K562 (cell line): Measurements from ENCODE around the gene WDR88. TPM values are rescaled to one million over a fixed set of nuclear protein-coding genes. Genes with fewer than 3 reads are reported as not detected.

Experiments used
- ATAC-seq: fragments of 200-7000 bp; cut with Tn5 transposase; 3 replicates; pipeline ENCODE4 v1.9.1; 2020; ENCODE audit warnings: moderate library complexity
- BruUV-seq: library from RNA; stranded (reverse); fragments of 400-500 nt; replicated peaks from 2 replicates; lab custom pipeline; 2021; lab: Mats Ljungman, UMichigan
- CTCF ChIA-PET: fragments of 300-600 bp; formaldehyde crosslinking; extraction: SDS; loops from one replicate; lab custom pipeline; 2021; ENCODE audit warnings: low intra/inter-chr PET ratio; lab: Yijun Ruan, JAX
- POLR2A ChIA-PET: fragments of 300-600, 350-650 bp; sonication (Branson Sonifier 250); formaldehyde crosslinking; extraction: SDS; loops from one replicate; lab custom pipeline; 2021; ENCODE audit warnings: antibody characterized with exemption, inconsistent platforms; lab: Yijun Ruan, JAX
- DNase-seq, 4 experiments: peaks; one replicate each; pipeline versions ENCODE4 v3.0.0 to v3.0.0-alpha.2; 2011 to 2018; ENCODE audit warnings: low spot score in 3 of 4, mixed read lengths in 3 of 4; ENCODE audit errors: extremely low read depth in 1 of 4
- FAIRE-seq: peaks from 2 replicates; lab custom pipeline; 2011; peaks lifted over from hg19 to GRCh38; lab: Jason Lieb, UNC
- H2AFZ ChIP-seq: 2 replicates; pipeline ENCODE4 v1.6.0; 2011; ENCODE audit warnings: low read depth, low read length, control low read depth, inconsistent platforms
- H3K27ac ChIP-seq: fragments of 200-600 bp; 3 replicates; pipeline ENCODE4 v1.8.0; 2011; ENCODE audit warnings: low read depth, mild to moderate bottlenecking, control low read depth, inconsistent platforms, low read length, moderate library complexity, mixed read lengths; ENCODE audit errors: extremely low read depth
- H3K27me3 ChIP-seq, 2 experiments: fragments of 300-600 bp in 1 of 2; 2 replicates in 1 of 2; 3 replicates in 1 of 2; pipeline versions ENCODE4 v1.6.0 to v1.8.0; 2011; ENCODE audit warnings: inconsistent platforms in 2 of 2, low read length in 2 of 2, mild to moderate bottlenecking in 1 of 2, mixed read lengths in 1 of 2, moderate library complexity in 1 of 2; ENCODE audit not compliant: control insufficient read depth in 2 of 2, insufficient read depth in 2 of 2
- H3K36me3 ChIP-seq: fragments of 300-600 bp; 3 replicates; pipeline ENCODE4 v1.8.0; 2011; ENCODE audit warnings: mild to moderate bottlenecking, low read length, inconsistent platforms; ENCODE audit not compliant: control insufficient read depth, insufficient read depth
- H3K4me1 ChIP-seq, 2 experiments: fragments of 200-600 bp in 1 of 2; replicated peaks in 1 of 2; 2 replicates in 1 of 2; 3 replicates in 1 of 2; pipeline versions ENCODE4 v1.5.1 to v1.8.0; 2011; ENCODE audit warnings: inconsistent platforms in 2 of 2, low read length in 2 of 2, mild to moderate bottlenecking in 1 of 2, mixed read lengths in 1 of 2, moderate library complexity in 1 of 2; ENCODE audit not compliant: control insufficient read depth in 2 of 2, insufficient read depth in 2 of 2
- H3K4me2 ChIP-seq: 2 replicates; pipeline ENCODE4 v1.6.1; 2011; ENCODE audit warnings: low read length, control low read depth, inconsistent platforms, mixed read lengths; ENCODE audit not compliant: insufficient read depth
- H3K4me3 ChIP-seq: fragments of 200-600 bp; sonication (generic), shearing (Covaris generic); 2 replicates; pipeline ENCODE4 v1.5.1; 2016; ENCODE audit warnings: control low read depth, inconsistent platforms
- H3K79me2 ChIP-seq: fragments of 200-600 bp; 3 replicates; pipeline ENCODE4 v1.8.0; 2011; ENCODE audit warnings: low read length, inconsistent platforms; ENCODE audit not compliant: control insufficient read depth, insufficient read depth
- H3K9ac ChIP-seq, 2 experiments: 2 replicates each; pipeline versions ENCODE4 v1.6.0 to v1.6.1; 2011; ENCODE audit warnings: low read depth in 2 of 2, low read length in 2 of 2, control low read depth in 1 of 2, inconsistent platforms in 1 of 2, mild to moderate bottlenecking in 1 of 2, mixed read lengths in 1 of 2; ENCODE audit not compliant: insufficient read depth in 1 of 2
- H3K9me1 ChIP-seq: one replicate; pipeline ENCODE4 v1.6.0; 2011; ENCODE audit warnings: inconsistent platforms, mild to moderate bottlenecking, low read length, moderate library complexity; ENCODE audit not compliant: control insufficient read depth, insufficient read depth
- H3K9me3 ChIP-seq: replicated peaks from 2 replicates; pipeline ENCODE4 v1.5.1; 2011; ENCODE audit warnings: low read depth, low read length, inconsistent platforms; ENCODE audit not compliant: control insufficient read depth, insufficient read depth
- H4K20me1 ChIP-seq: replicated peaks from 2 replicates; pipeline ENCODE4 v1.6.1; 2011; ENCODE audit warnings: low read length, inconsistent platforms, mixed read lengths; ENCODE audit not compliant: control insufficient read depth, insufficient read depth
- ATF2 ChIP-seq: sonication (generic); formaldehyde crosslinking; IDR thresholded peaks from 2 replicates; pipeline ENCODE4 v1.8.1; 2022; ENCODE audit warnings: missing genetic modification reagents
- FOXK2 ChIP-seq, 2 experiments: fragments of 450-650 bp; IDR thresholded peaks in 1 of 2; conservative IDR thresholded peaks in 1 of 2; 2 replicates each; pipeline ENCODE4 v1.6.1; 2016; ENCODE audit warnings: low read depth in 2 of 2, mild to moderate bottlenecking in 1 of 2
- L3MBTL2 ChIP-seq: fragments of 450-650 bp; IDR thresholded peaks from 2 replicates; pipeline ENCODE4 v1.6.1; 2016; ENCODE audit warnings: mild to moderate bottlenecking, moderate library complexity
- MBD2 ChIP-seq: sonication (generic); IDR thresholded peaks from 2 replicates; pipeline ENCODE4 v1.6.1; 2016; ENCODE audit warnings: low read depth, borderline replicate concordance
- NFATC3 ChIP-seq: fragments of 450-650 bp; IDR thresholded peaks from 2 replicates; pipeline ENCODE4 v1.6.1; 2017; ENCODE audit warnings: mild to moderate bottlenecking
- SNIP1 ChIP-seq: fragments of 450-650 bp; IDR thresholded peaks from 2 replicates; pipeline ENCODE4 v1.7.1; 2017; ENCODE audit warnings: low read depth, mild to moderate bottlenecking
- SREBF1 ChIP-seq: fragments of 150-350 bp; IDR thresholded peaks from 2 replicates; pipeline ENCODE4 v1.6.1; 2014; ENCODE audit warnings: antibody characterized with exemption, low read depth, low read length, borderline replicate concordance
- THRB ChIP-seq: fragments of 450-650 bp; formaldehyde crosslinking; conservative IDR thresholded peaks from 2 replicates; pipeline ENCODE4 v1.4.0; 2022; ENCODE audit warnings: mild to moderate bottlenecking, missing genetic modification characterization
- ZBTB1 ChIP-seq: sonication (generic); formaldehyde crosslinking; IDR thresholded peaks from 2 replicates; pipeline ENCODE4 v1.8.1; 2023; ENCODE audit warnings: missing genetic modification reagents, low read depth, mild to moderate bottlenecking, borderline replicate concordance
- ZBTB33 ChIP-seq: sonication (generic); formaldehyde crosslinking; IDR thresholded peaks from 2 replicates; pipeline ENCODE4 v1.8.1; 2023; ENCODE audit warnings: mild to moderate bottlenecking, missing genetic modification reagents
- ZNF639 ChIP-seq, 2 experiments: fragments of 200-800 bp in 1 of 2; sonication (Bioruptor generic) in 1 of 2; sonication (generic) in 1 of 2; formaldehyde crosslinking in 1 of 2; IDR thresholded peaks in 1 of 2; conservative IDR thresholded peaks in 1 of 2; 2 replicates each; pipeline versions ENCODE4 v1.5.0 to v1.6.1; 2016 to 2020; ENCODE audit warnings: missing compliant biosample characterization in 1 of 2, missing genetic modification characterization in 1 of 2, missing genetic modification reagents in 1 of 2
- WGBS: fragments of 100-300 bp; shearing (Covaris generic); methylation state at CpG from one replicate; pipeline ENCODE4 v1.1.6; 2016; ENCODE audit warnings: low coverage, mixed read lengths; ENCODE audit not compliant: insufficient coverage; ENCODE audit errors: missing lambda C conversion rate; 5-methylcytosine and 5-hydroxymethylcytosine counted together
- in situ Hi-C: fragments of 300-500 bp; cut with MboI; formaldehyde crosslinking; loops from 4 replicates; pipeline ENCODE4 v1.15.0; 2018; ENCODE audit warnings: inconsistent platforms, mixed read lengths
- intact Hi-C: fragments of 100-400 bp; cut with micrococcal nuclease; formaldehyde crosslinking; loops from 2 replicates; pipeline ENCODE4 v1.14.2; 2022
- polyA plus RNA-seq, 8 experiments: library from polyadenylated mRNA; depleted of rRNA in 4 of 8; stranded (reverse) in 5 of 8; unstranded in 3 of 8; fragments of >200 nt; fragmentation: Nextera tagmentation in 2 of 8; fragmentation: Illumina TruSeq in 1 of 8; extraction: Ambion mirVana in 2 of 8; extraction: Trizol in 1 of 8; gene quantifications; 2 replicates each; pipeline versions ENCODE4 v1.2.1 to v1.2.3, GENCODE V29; 2011 to 2014; ENCODE audit warnings: inconsistent platforms in 1 of 8, missing spikeins in 1 of 8
- total RNA-seq, 7 experiments: library from RNA; depleted of rRNA in 6 of 7; stranded (reverse); fragments of >200 nt in 6 of 7; fragmentation: Illumina TruSeq in 2 of 7; extraction: Trizol in 2 of 7; gene quantifications; 2 replicates each; pipeline versions ENCODE4 v1.2.1 to v1.2.3, GENCODE V29; 2011 to 2021; ENCODE audit warnings: low replicate concordance in 1 of 7

The WDR88 gene
- total and polyA plus RNA-seq, 9 of the 15 experiments (the other 6 are each of a cell fraction or from before 2014, with no cell fraction given) = 0.03 to 0.04 TPM; not detected in 7

- no peak for TF ChIP-seq ATF2 (CRISPR knock-in tag)
- no peak for TF ChIP-seq FOXK2 (conservative IDR thresholded peaks at IDR 0.05 in 1 of 2, IDR thresholded peaks at IDR 0.05 in 1 of 2; ENCODE audit: low read depth in 2 of 2)
- no peak for TF ChIP-seq MBD2
Observed at GRCh38 chr19:33202546-33203507, 70.9 kb downstream of the WDR88 start (continued).

- no peaks in the 10 kb centered on the region for H3K36me3 ChIP-seq
- FAIRE-seq (no peak), ATAC-seq (no peak), DNase-seq (no peak)
- no peaks in the 10 kb centered on the region for H3K9me1 ChIP-seq
- intact Hi-C loops = no loop called here
- no peak overlapping the region for H3K4me2 ChIP-seq
- no TSS peak for BruUV-seq
- no peak overlapping the region for H3K27ac ChIP-seq
- in situ Hi-C loops = no loop called here
- 36% methylated on average over 4 of the region's 6 CpGs for WGBS
- peaks cover 12% of the 10 kb centered on the region; the same call in 1 of the 2 replicates for H4K20me1 ChIP-seq
- H2AFZ ChIP-seq = no peak overlapping the region
- H3K9ac ChIP-seq = no peak overlapping the region
- no peak overlapping the region for H3K4me3 ChIP-seq
- ChIA-PET POLR2A (interaction anchor here (0.7 kb wide), 1 partner anchor 571 kb away, joined by 3 read pairs; no protein-coding TSS in a partner anchor), CTCF (interaction anchor here (0.6 kb wide), 1 partner anchor 229 kb away, joined by 3 read pairs; no protein-coding TSS in a partner anchor)
- no peaks in the 10 kb centered on the region for H3K79me2 ChIP-seq
- no peaks in the 10 kb centered on the region for H3K9me3 ChIP-seq
- peaks cover 9 to 79% of the 10 kb centered on the region in 2 experiments; a peak in 4 of 5 replicates for H3K27me3 ChIP-seq
- peaks cover 0 to 33% of the 10 kb centered on the region in 2 experiments; a peak in 2 of 5 replicates for H3K4me1 ChIP-seq
- TF ChIP-seq ZNF639 (CRISPR knock-in tag; conservative IDR thresholded peaks at IDR 0.05 in 1 of 2, IDR thresholded peaks at IDR 0.05 in 1 of 2) (no peak), NFATC3 (no peak), SNIP1 (no peak), L3MBTL2 (no peak), ZBTB33 (CRISPR knock-in tag) (no peak), THRB (no peak), ZBTB1 (CRISPR knock-in tag) (no peak), SREBF1 (no peak)
Observed at GRCh38 chr19:33203529-33203928, 71.6 kb downstream of the WDR88 start.
